ENCODE measurements around the gene KBTBD12.
"Not testable (repeated sequence)": the region's sequence is repeated elsewhere in the genome, so short reads cannot be mapped to it uniquely, and the experiment has no call there.

Gene KBTBD12

DNA sequence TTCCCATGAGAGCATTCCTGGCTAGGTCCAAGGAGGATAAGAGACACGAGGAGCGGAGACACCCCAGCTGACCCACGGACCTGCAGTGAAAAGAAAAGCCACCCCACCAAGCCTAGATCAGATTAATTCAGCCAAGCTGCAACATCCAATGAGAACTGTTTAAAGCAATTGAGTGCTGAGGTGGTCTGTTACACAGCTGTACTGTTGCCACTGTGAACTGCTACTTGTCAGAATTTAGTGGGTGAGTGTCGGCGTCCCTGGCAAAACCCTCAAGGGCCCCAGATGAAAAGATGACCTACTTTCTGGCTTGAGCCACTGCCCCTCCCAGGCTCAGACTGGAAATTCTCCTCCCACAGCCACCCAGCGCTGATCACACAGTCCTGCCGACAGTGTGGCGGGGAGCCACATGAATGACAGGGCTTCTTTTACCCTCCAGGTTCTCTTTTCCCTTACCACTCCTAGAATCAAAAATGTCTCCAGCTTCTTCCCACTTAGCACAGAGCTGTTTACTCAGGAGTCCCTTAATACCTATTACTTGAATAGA is 26.4 kb upstream of the KBTBD12 start:
- POLR2A ChIA-PET = no interaction called here
- no peak for DNase-seq (ENCODE audit: low read depth, low spot score)
- no peak overlapping the region for H3K4me3 ChIP-seq (ENCODE audit: low read depth, low read length)
- CTCF ChIA-PET = interaction anchor here (0.6 kb wide), 1 partner anchor 16 kb away, joined by 3 read pairs; no protein-coding TSS in a partner anchor
- TF ChIP-seq, protein P1, sequence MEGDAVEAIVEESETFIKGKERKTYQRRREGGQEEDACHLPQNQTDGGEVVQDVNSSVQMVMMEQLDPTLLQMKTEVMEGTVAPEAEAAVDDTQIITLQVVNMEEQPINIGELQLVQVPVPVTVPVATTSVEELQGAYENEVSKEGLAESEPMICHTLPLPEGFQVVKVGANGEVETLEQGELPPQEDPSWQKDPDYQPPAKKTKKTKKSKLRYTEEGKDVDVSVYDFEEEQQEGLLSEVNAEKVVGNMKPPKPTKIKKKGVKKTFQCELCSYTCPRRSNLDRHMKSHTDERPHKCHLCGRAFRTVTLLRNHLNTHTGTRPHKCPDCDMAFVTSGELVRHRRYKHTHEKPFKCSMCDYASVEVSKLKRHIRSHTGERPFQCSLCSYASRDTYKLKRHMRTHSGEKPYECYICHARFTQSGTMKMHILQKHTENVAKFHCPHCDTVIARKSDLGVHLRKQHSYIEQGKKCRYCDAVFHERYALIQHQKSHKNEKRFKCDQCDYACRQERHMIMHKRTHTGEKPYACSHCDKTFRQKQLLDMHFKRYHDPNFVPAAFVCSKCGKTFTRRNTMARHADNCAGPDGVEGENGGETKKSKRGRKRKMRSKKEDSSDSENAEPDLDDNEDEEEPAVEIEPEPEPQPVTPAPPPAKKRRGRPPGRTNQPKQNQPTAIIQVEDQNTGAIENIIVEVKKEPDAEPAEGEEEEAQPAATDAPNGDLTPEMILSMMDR (IDR thresholded peaks at IDR 0.05; ENCODE audit: insufficient read depth, low read length, missing control alignments) = no peak

DNA sequence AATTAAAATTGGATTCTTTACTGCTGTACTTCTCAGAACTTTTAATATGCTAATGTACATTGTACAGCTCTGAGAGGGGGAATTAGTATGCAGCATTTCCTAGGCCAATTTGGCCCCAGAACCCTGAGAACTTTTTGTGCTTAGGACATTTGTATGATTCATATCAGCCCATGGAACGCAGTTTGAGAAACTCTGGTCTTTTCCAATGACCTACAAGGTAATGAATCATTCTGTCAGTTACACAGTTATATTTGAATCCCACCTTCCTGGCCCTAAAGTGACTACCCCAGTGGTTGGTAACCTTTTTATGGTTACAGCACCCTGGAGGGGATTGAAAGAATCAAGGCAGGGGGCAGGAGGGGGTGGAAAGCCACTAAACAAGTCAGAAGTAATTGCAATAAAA is 25.6 kb upstream of the KBTBD12 start:
- TF ChIP-seq, protein P1 (IDR thresholded peaks at IDR 0.05; ENCODE audit: insufficient read depth, low read length, missing control alignments) = no peak
- CTCF ChIA-PET = no interaction called here
- POLR2A ChIA-PET = no interaction called here
- no peak for DNase-seq (ENCODE audit: low read depth, low spot score)
- H3K4me3 ChIP-seq (ENCODE audit: low read depth, low read length) = no peak overlapping the region

GRCh38 chr3:127889976-127890650 is 24.9 kb upstream of the KBTBD12 start:
- POLR2A ChIA-PET = no interaction called here
- TF ChIP-seq, protein P1 (IDR thresholded peaks at IDR 0.05; ENCODE audit: insufficient read depth, low read length, missing control alignments) = no peak
- CTCF ChIA-PET = no interaction called here
- DNase-seq (ENCODE audit: low read depth, low spot score) = no peak
- no peak overlapping the region for H3K4me3 ChIP-seq (ENCODE audit: low read depth, low read length)

GRCh38 chr3:127890651-127891290 is 24.3 kb upstream of the KBTBD12 start:
- POLR2A ChIA-PET; DNase-seq (ENCODE audit: low read depth, low spot score); H3K4me3 ChIP-seq (ENCODE audit: low read depth, low read length); CTCF ChIA-PET: not testable (repeated sequence)

DNA sequence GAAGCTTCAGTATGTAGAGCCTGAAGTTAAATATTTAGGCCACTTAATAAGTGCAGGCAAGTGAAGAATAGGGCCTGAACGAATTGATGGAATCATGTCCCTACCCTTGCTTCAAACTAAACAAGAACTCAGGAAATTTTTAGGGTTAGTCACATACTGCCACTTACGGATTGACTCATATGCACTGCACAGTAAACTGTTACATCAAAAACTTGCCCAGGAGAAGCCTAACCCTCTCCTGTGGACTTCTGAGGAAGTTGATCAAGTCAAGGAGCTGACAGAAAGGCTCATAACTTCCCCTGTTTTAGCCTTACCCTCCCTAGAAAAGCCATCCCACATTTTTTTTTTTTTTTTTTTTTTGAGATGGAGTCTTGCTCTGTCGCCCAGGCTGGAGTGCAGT is 20.6 kb upstream of the KBTBD12 start:
- no peak for DNase-seq (ENCODE audit: low read depth, low spot score)
- TF ChIP-seq, protein P1 (IDR thresholded peaks at IDR 0.05; ENCODE audit: insufficient read depth, low read length, missing control alignments) = no peak
- POLR2A ChIA-PET = no interaction called here
- CTCF ChIA-PET = no interaction called here
- no peak overlapping the region for H3K4me3 ChIP-seq (ENCODE audit: low read depth, low read length)

GRCh38 chr3:127899200-127899599 is 15.8 kb upstream of the KBTBD12 start:
- ChIA-PET POLR2A (interaction anchor here (1.3 kb wide), 1 partner anchor 77 kb away, joined by 3 read pairs; the partner anchor contains the start of gene MGLL), CTCF (no interaction called here)
- H3K4me3 ChIP-seq (ENCODE audit: low read depth, low read length) = no peak overlapping the region
- TF ChIP-seq, protein P1 (IDR thresholded peaks at IDR 0.05; ENCODE audit: insufficient read depth, low read length, missing control alignments) = no peak
- DNase-seq (ENCODE audit: low read depth, low spot score) = no peak
